NCI-H1092 treated with DMSO at 0.1 percent for 48 hours (cell line): ENCODE results near the gene SLC22A7.

ENCODE experiments used
- DNase-seq: peaks from one replicate; lab custom pipeline; 2025; lab: John Stamatoyannopoulos, UW

Gene SLC22A7

GRCh38 chr6:43297644-43298564 lies at the start of gene SLC22A7:
SLC22A7 (plus strand) TSS chr6:43298260; CDS start chr6:43298359, 99 bp downstream.
- DNase-seq, result no peak

- no peak for DNase-seq
These were observed 49.3 kb upstream of the SLC22A7 start for GRCh38 chr6:43248791-43249190.

GRCh38 chr6:43250992-43251373 lies 47.1 kb upstream of the SLC22A7 start:
- DNase-seq, result peak; percentile 35

GRCh38 chr6:43253401-43253800 lies 44.7 kb upstream of the SLC22A7 start:
- no peak for DNase-seq

- no peak for DNase-seq
These were observed 43.8 kb upstream of the SLC22A7 start for GRCh38 chr6:43254138-43254817.

GRCh38 chr6:43254846-43255245 lies 43.2 kb upstream of the SLC22A7 start:
- no peak for DNase-seq

- DNase-seq, result no peak
These were observed 42.5 kb upstream of the SLC22A7 start for GRCh38 chr6:43255408-43256054.

- no peak for DNase-seq
These were observed 41.2 kb upstream of the SLC22A7 start for GRCh38 chr6:43256670-43257366.

GRCh38 chr6:43257367-43258145 lies 40.5 kb upstream of the SLC22A7 start:
- no peak for DNase-seq

GRCh38 chr6:43258180-43258579 lies 39.9 kb upstream of the SLC22A7 start:
- no peak for DNase-seq

GRCh38 chr6:43258807-43259686 lies 39.0 kb upstream of the SLC22A7 start:
- no peak for DNase-seq

GRCh38 chr6:43260791-43261190 lies 37.3 kb upstream of the SLC22A7 start:
- DNase-seq, result no peak

- DNase-seq, result no peak
These were observed 36.9 kb upstream of the SLC22A7 start for GRCh38 chr6:43261198-43261597.

- no peak for DNase-seq
These were observed 35.9 kb upstream of the SLC22A7 start for GRCh38 chr6:43262000-43262779.

- no peak for DNase-seq
These were observed 35.2 kb upstream of the SLC22A7 start for GRCh38 chr6:43262780-43263313.

GRCh38 chr6:43263314-43264178 lies 34.5 kb upstream of the SLC22A7 start:
- peak; percentile 77 for DNase-seq

- no peak for DNase-seq
These were observed 33.4 kb upstream of the SLC22A7 start for GRCh38 chr6:43264599-43265145.

- DNase-seq, result no peak
These were observed 32.5 kb upstream of the SLC22A7 start for GRCh38 chr6:43265564-43265963.
